Kidney capillary endothelial cell (primary cell): ENCODE measurements around the gene ARID3A.

Experiments
- DNase-seq: peaks from one replicate; pipeline ENCODE4 v3.0.0-alpha.2; 2018; ENCODE audit warnings: low spot score

Gene ARID3A

DNA sequence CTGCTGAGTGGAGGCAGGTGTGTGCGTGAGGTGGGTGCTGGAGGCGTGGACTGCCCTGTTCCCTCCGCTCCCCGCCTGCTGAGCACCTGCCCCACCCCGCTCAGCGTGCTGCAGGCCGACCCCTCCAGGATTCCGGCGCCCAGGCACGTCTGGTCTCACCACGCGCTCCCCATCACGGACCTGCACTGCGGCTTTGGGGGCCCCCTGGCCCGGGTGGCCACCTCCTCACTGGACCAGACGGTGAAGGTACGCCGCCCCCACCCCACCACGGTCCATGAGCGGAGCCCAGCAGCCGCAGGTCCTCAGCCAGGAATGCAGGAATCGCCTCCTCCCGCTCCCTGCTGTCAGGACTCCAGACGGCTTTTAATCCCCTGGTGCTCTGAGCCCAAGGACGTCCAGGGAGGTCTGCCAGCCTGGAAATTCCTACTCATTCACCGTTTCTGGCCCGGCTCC, 64.3 kb downstream of the ARID3A start:
- DNase-seq = no peak

DNA sequence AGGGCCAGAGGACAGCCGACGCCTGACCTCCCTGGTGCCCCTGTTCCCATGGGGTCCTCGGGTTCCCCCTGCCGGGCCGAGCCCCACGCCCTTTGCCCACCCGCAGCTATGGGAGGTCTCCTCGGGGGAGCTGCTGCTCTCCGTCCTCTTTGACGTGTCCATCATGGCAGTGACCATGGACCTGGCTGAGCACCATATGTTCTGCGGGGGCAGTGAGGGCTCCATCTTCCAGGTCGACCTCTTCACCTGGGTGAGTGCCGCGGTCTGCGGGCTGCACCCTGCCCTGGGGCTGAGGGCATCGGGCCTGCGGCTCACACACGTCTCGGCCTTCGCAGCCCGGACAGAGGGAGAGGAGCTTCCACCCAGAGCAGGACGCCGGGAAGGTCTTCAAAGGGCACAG, 64.9 kb downstream of the ARID3A start:
- no peak for DNase-seq

DNA sequence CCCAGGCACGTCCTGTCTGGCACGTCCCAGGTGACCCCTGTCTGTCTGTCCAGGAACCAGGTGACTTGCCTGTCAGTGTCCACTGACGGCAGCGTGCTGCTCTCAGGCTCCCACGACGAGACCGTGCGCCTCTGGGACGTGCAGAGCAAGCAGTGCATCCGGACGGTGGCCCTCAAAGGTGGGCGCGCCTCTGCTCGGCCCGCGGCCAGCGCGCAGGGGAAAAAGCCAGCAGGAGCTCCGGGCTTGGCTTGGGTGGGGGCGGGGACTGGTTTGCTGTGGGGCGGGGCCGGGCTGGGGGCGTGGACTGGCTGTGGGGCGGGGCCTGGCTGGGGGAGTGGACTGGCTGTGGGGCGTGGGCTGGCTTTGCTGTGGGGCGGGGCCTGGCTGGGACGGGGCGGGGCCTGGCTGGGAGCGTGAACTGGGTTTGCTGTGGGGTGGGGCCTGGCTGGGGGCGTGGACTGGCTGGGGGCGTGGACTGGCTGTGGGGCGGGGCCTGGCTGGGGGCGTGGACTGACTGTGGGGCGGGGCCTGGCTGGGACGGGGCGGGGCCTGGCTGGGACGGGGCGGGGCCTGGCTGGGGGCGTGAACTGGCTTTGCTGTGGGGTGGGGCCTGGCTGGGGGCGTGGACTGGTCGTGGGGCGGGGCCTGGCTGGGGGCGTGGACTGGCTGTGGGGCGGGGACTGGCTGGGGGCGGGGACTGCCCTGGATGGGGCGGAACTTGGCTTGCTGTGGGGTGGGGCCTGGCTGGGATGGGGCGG, 65.5 kb downstream of the ARID3A start:
- DNase-seq = peak; percentile 59

DNA sequence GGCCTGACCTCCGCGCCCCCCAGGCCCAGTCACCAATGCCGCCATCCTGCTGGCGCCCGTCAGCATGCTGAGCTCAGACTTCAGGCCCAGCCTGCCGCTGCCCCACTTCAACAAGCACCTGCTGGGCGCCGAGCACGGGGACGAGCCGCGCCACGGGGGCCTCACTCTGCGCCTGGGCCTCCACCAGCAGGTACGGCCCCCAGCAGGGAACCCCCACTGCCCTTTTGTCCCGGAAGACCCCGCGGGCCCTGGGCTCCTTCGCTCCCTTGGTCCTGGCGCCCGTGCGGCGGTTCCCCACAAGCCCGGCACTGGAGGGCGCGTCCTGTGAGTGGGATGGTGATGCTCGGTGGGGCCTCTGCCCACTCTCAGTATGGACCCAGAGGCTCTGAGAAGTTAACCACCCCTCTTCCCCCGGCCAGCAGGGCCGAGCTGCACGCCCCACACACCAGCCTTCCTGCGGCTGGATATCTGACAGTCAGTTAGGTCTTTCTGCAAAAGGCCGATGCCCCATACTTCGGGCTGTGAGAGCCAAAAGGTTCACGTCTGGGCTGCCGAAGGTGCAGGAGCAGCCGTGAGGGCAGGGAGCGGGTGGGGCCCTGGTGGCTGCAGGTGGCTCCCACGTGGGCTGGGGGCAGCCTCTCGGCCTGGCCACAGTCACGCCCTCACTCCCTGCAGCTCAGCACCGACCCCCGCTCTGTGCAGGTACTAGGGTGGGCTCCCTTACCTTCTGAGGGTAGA, 66.3 kb downstream of the ARID3A start:
- DNase-seq = no peak

DNA sequence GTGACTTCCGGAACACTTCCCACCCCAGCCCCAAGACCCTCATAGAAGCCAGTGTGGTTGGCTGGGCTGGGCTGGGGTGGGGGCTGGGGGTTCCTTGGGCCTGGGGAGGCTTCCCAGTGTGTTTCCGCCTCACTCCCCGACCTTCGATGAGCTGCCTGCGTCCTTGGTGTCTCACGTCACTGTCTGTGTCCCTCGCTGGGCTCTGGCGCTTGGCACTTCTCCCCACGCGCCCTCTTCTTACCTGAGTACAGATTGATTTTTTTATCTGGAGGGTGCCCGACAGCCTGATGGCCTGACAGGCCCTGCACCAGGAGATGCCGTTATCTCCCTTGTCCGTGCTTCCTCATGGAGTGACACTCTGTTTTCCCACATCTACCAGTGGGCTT, 66.8 kb downstream of the ARID3A start:
- no peak for DNase-seq

DNA sequence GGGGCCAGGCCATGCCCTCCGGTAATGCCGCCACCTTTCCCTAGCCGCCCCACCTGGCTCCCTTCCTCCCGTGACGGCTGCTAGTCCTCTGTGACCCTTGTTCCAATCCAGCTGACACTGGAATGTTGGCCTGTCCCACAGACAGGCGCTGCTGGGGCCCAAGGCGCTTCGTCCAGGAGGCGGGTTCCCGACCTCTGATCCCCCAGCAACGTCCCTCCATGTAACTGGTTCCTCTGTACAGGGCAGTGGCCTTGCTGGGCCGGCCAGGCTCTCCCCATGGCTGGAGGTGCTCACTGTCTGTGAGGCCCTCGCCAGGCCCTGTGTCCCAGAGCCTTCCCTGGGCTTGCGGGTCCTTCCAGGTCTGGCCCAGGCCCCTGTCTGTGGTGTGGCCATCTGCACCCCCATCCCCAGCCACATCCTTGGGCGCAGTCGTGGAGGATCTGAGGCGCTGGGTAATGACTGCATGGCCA, 67.6 kb downstream of the ARID3A start:
- no peak for DNase-seq

DNA sequence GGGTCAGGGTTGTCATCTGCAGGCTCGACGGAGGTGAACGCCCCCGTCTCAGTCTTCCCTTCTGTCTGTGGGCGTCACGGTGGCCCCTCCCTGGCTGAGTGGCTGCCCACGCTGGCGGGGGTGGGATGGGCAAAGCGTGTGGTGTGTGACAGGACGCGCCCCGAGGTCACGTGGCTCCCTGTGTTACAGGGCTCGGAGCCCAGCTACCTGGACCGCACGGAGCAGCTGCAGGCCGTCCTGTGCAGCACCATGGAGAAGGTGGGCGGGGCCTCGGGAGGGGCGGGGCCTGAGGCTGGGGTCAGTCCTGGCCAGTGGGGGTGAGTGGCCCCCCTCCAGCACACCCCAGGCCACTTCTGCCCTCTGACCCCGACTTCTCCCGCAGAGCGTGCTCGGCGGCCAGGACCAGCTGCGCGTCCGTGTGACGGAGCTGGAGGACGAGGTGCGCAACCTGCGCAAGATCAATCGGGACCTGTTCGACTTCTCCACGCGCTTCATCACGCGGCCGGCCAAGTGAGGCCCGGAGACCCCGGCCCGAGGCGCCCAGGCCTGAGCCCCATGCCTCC, 68.1 kb downstream of the ARID3A start:
- no peak for DNase-seq

DNA sequence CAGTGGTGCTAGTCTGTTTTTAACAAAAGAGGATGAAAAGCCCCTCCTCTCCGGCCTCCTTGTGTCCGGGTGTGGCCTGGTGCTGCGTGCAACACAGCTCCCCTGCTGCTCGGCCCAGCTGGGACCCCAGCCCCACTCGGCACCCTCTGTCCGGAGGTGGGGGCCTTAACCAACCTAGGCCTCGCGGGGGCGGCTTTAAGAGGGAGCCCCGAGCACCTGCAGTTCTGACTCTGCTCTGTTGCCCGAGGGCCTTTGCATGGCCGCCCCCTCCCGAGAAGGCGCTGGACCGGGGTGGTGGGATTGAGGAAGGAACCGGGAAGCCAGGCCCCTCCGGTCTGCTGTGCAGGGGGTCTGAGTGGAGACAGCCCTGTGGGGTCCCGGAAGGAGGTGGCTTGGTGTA, 68.7 kb downstream of the ARID3A start:
- DNase-seq = no peak

DNA sequence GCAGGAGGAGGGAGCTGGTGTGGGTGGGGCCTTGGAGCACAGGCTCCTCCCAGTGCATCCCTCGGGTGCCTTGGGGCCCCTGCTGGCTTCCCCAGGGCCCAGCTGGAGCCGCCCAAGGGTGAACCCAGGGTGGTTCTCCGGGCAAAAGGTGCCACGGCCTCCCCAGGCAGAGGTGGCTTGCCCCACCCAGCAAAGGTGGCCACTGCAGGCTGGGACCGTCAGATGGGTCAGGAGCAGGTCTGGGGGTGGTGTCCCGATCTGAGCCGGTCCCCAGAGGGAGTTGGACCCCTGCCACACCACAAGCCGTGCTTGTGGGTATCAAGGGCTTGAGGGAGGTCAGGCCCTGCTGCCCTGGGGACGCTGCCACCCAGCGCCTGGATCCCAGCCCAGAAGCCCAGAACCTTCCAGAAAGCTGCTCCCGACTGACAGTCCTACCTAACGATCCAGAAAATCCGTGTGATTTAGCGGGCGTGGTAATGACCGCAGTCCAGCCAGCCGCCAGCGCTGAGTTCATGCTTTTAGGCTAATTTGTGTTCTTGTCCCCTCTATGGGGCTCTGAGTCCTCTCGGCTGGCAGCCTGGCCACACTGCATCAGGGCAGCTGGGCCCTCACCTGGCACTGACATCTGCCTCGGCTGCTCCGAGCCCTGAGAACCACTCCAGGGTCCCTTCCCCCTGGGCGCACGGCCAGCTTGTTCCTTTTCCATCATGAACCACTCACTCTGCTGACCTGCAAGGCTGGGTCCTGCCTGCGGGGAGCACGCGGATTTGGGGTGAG, 69.4 kb downstream of the ARID3A start:
- DNase-seq = no peak

DNA sequence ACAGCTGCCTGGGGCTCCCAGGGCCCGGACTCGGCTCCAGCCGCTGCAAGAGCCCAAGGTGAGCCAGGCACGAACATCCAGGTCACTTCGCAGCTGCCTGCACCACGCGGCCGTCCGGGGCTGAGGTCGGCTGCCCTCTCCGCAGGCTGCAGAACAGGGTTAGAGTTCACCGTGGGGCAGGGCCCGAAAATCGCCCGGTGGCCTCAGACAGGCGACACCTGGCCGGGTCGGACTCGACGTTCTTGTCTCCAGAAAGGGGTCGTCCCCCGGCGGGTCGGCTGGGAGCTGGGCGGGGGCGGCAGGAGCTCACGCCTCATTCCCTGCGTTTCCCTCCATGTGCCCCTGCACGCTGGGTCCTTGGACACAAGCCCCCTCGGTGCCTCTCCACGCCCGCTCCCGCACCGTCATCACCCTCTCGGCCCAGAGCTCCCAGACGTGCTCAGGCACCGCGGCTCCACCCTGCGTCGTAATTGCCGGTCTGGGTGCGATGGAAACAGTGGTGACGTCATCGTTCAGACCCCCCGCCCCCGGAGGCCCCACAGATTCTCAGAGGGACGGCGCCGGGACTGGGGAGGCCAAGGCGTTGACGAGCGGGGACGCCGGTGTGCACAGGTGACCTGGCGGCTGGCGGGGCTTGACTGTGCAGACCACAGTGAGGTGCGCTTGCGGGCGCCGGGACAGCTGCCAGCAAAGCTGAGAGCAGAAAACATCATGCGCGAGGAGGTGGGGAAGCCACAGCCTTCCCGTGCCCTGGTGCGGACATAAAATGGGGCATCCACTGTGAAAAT, 70.4 kb downstream of the ARID3A start:
- no peak for DNase-seq

DNA sequence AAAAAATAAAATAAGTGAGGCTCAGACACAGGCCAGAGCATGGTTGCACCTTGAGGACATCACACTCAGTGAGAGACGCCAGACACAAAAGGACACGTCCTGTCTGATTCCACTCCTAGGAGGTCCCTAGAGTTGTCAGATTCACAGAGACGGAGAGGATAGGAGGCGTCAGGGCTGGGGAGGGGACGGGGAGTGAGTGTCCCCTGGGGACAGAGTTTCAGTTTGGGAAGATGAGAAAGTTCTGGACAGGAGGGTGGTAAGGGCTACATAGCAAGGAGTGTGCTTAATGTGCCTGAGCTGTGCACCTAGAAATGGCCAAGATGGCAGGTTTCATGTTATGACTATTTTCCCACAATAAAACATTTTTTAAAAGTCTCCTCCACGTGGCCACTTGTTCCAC, 72.2 kb downstream of the ARID3A start:
- no peak for DNase-seq

DNA sequence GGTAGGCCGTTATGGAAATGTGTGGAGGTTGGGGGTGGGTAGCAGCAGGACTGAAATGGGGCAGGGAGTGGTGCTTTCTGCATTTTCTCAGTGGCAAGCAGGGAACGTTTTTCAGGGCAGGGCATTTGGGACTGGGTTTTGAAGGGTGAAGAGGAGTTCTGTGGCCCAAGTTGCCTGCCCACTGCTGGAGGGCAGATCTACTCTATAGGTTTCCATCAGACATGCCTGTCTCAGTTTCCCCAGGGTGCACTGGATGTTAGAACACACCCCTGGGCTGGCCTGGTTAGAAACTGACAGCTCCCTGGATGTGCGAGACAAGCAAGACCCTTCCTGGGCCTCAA, 73.5 kb downstream of the ARID3A start:
- DNase-seq = no peak

DNA sequence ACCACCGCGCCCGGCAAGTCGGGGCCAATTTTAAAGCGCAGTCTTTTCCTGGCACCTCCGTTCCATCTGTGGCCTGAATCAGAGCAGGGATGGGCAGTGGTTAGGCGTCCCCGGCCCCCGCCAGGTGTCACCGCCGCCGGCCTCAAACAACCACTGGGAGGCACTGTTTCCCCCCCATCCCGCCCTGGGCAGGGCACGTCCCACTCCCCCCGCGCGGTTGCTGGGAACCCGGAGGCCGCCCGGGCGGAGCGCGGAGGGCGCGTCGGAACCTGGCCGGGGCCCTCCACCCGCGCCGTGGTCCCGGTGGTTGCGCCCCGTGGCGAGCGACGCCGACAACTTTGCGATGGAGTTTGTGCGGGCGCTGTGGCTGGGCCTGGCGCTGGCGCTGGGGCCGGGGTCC, 74.3 kb downstream of the ARID3A start, which contains the start of gene GRIN3B:
Gene GRIN3B (plus strand): TSS at position 325 of the 400 bp plus-strand sequence. CDS start 19 bp downstream, at position 344.
- DNase-seq = no peak

DNA sequence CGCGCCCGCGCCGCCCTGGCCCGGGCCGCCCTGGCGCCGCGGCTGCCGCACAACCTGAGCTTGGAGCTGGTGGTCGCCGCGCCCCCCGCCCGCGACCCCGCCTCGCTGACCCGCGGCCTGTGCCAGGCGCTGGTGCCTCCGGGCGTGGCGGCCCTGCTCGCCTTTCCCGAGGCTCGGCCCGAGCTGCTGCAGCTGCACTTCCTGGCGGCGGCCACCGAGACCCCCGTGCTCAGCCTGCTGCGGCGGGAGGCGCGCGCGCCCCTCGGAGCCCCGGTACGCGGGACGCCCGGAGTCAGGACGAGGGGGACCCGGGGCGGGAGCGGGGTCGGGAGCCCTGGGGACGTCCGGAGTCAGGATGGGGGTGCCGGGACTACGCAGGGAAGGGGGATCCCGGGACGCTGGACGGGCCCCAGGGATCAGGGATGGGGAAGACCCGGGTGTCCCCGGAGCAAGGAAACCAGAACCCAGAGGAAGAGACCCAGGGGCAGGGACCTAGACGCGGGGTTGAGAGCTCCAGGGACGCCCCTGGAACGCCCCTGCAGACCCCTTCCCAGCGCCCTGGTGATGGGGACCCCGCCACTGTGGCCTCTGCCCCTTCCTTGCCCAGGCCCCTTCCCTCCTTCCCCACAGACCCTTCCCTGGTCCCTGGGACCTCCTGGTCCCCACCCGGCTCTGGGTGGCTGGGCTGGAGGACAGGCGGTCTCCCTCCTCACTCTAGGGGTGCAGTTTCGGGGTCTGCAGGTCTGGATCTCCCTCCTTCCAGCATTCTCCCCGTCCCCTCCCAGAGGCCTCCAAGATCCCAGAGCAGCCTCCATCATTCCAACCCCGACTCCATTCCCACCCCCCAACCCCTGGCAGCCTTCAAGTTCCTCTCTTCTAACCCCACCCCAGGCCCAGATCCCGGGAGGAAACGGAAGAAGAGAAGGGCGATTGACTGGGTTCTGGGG, 75.0 kb downstream of the ARID3A start:
- no peak for DNase-seq

DNA sequence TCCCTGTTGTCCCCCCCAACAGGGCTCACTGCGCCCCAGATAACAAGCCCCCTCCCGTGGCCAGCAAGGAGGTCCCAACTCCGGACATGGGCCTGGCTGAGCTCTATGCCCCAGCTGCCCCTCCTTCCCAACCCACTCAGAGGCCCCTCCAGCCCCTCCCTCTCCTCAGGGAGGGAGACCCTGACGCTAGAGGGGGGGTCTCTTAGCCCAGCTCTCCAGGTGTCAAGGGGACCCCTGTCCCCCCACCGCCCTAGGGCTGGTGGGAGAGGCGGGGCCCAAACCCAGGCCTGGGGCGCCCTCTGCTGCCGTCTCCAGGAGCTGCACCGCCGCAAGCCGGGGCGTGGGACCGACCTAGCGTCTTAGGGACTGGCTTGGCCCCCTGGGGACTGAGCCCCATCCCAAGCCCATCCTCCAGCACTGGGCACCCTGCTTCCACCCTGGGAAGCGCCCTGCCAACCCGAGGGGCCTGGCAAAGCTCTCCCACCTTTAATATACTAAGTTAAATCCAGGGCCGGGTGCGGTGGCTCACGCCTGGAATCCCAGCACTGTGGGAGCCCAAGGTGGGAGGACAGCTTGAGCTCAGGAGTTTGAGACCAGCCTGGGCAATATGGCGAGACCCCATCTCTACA, 75.8 kb downstream of the ARID3A start:
- DNase-seq = no peak

DNA sequence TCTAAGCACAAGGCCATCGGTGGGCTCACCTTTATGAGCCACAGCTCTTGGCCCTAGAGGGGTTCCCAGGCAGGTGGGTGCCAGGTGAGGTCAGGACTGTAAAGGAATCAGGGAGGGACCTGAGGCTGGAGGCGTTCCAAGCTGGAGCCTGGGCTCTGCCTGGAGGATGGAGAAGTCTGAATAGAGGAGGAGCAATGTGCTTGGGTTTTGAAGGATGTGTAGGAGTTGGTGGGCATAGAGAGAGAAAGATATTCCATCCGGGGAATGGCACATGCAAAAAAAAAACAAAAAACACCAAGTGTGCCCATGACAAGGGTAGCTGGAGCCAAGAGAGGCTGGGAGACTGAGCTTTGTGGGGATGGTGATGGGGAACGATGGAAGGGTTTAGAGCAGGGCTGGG, 76.8 kb downstream of the ARID3A start:
- no peak for DNase-seq

DNA sequence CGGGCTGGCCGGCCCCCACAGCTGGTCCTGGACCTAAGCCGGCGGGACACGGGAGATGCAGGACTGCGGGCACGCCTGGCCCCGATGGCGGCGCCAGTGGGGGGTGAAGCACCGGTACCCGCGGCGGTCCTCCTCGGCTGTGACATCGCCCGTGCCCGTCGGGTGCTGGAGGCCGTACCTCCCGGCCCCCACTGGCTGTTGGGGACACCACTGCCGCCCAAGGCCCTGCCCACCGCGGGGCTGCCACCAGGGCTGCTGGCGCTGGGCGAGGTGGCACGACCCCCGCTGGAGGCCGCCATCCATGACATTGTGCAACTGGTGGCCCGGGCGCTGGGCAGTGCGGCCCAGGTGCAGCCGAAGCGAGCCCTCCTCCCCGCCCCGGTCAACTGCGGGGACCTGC, 77.4 kb downstream of the ARID3A start:
- no peak for DNase-seq

DNA sequence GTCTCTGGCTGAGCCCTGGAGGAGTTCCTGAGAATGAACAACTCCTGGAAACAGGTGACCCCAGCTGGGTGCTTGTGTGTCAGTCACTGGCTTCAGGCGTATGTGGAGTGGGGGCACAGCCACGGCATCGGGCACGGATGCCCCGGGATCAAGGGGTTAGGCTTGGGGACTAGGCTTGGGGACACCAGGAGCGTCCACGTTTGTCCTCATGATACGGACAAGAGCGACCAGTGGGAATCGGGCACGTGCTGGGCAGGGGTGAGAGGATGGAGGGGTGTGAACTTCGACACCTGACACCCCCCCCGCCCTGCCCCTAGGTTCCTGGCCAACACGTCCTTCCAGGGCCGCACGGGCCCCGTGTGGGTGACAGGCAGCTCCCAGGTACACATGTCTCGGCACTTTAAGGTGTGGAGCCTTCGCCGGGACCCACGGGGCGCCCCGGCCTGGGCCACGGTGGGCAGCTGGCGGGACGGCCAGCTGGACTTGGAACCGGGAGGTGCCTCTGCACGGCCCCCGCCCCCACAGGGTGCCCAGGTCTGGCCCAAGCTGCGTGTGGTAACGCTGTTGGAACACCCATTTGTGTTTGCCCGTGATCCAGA, 78.5 kb downstream of the ARID3A start:
- DNase-seq = no peak
